MCF 10A (cell line): Measurements from ENCODE around the gene LETM1. TPM values are rescaled to one million over a fixed set of nuclear protein-coding genes. Genes with fewer than 3 reads are reported as not detected.

Source experiments
- BruUV-seq: library from RNA; stranded (reverse); fragments of 400-500 nt; replicated peaks from 2 replicates; lab custom pipeline; 2021; lab: Mats Ljungman, UMichigan
- CTCF ChIA-PET: fragments of 300-600 bp; sonication (Branson Sonifier 250); formaldehyde crosslinking; extraction: SDS; loops from one replicate; lab custom pipeline; 2021; ENCODE audit warnings: antibody characterized with exemption, inconsistent platforms; lab: Yijun Ruan, JAX
- POLR2A ChIA-PET: fragments of 300-600, 350-650 bp; sonication (Branson Sonifier 250); formaldehyde crosslinking; extraction: SDS; loops from one replicate; lab custom pipeline; 2020; ENCODE audit warnings: antibody characterized with exemption, inconsistent platforms; lab: Yijun Ruan, JAX
- DNase-seq: peaks from one replicate; pipeline ENCODE4 v3.0.0-alpha.2; 2018; ENCODE audit not compliant: unreplicated experiment
- H3K27ac Mint-ChIP-seq: one replicate; pipeline ENCODE4 v1.8.0; 2022; ENCODE audit warnings: mild to moderate bottlenecking, low read depth, mixed read lengths; ENCODE audit not compliant: unreplicated experiment
- H3K27me3 Mint-ChIP-seq: one replicate; pipeline ENCODE4 v1.8.0; 2022; ENCODE audit warnings: mixed read lengths; ENCODE audit not compliant: insufficient read depth, unreplicated experiment
- H3K36me3 Mint-ChIP-seq: one replicate; pipeline ENCODE4 v1.8.0; 2022; ENCODE audit warnings: mild to moderate bottlenecking, moderate library complexity, mixed read lengths; ENCODE audit not compliant: insufficient read depth, unreplicated experiment
- H3K4me1 Mint-ChIP-seq: one replicate; pipeline ENCODE4 v1.8.0; 2022; ENCODE audit warnings: mixed read lengths; ENCODE audit not compliant: insufficient read depth, unreplicated experiment
- H3K4me3 Mint-ChIP-seq: one replicate; pipeline ENCODE4 v1.8.0; 2022; ENCODE audit warnings: mild to moderate bottlenecking, moderate library complexity, mixed read lengths; ENCODE audit not compliant: unreplicated experiment
- H3K9me3 Mint-ChIP-seq: one replicate; pipeline ENCODE4 v1.8.0; 2022; ENCODE audit warnings: mixed read lengths; ENCODE audit not compliant: unreplicated experiment
- CTCF ChIP-seq: fragments of 200-600 bp; IDR thresholded peaks from one replicate; pipeline ENCODE4 v1.8.0; 2022; ENCODE audit warnings: antibody characterized with exemption, mild to moderate bottlenecking; ENCODE audit not compliant: unreplicated experiment
- intact Hi-C: fragments of 100-400 bp; cut with micrococcal nuclease; formaldehyde crosslinking; loops from 2 replicates; pipeline ENCODE4 v1.14.1; 2022
- total RNA-seq: library from RNA; stranded (reverse); gene quantifications from 2 replicates; pipeline ENCODE4 v1.2.3, GENCODE V29; 2022

LETM1 gene
- total RNA-seq, 1 experiment from 2014 or later = 85.0 TPM

- POLR2A ChIA-PET = interaction anchor here (0.7 to 1.9 kb wide), 6 partner anchors 32 to 457 kb away, joined by 3 to 5 read pairs (median 4); no protein-coding TSS in a partner anchor
- BruUV-seq = no TSS peak
- Mint-ChIP-seq H3K4me3 (no peak overlapping the region), H3K36me3 (peaks cover 28% of the 10 kb centered on the region), H3K4me1 (no peaks in the 10 kb centered on the region), H3K9me3 (no peaks in the 10 kb centered on the region), H3K27me3 (no peaks in the 10 kb centered on the region), H3K27ac (no peak overlapping the region)
- intact Hi-C loops = no loop called here
- TF ChIP-seq CTCF = no peak
- CTCF ChIA-PET = interaction anchor here (0.6 to 13.7 kb wide), 29 partner anchors 9 to 446 kb away, joined by 3 to 151 read pairs (median 4); no protein-coding TSS in a partner anchor
- DNase-seq = no peak
Observed at GRCh38 chr4:1808851-1809753, 46.9 kb downstream of the LETM1 start.

GRCh38 chr4:1808396-1808795 lies 47.6 kb downstream of the LETM1 start:
- TF ChIP-seq CTCF = no peak
- H3K9me3 Mint-ChIP-seq = no peaks in the 10 kb centered on the region
- no peaks in the 10 kb centered on the region for H3K4me1 Mint-ChIP-seq
- H3K27me3 Mint-ChIP-seq = no peaks in the 10 kb centered on the region
- POLR2A ChIA-PET = interaction anchor here (1.1 to 1.9 kb wide), 3 partner anchors 50 to 60 kb away, joined by 3 to 9 read pairs (median 5); no protein-coding TSS in a partner anchor
- no peak overlapping the region for H3K27ac Mint-ChIP-seq
- intact Hi-C loops = no loop called here
- no peak for DNase-seq
- peaks cover 21% of the 10 kb centered on the region for H3K36me3 Mint-ChIP-seq
- CTCF ChIA-PET = interaction anchor here (0.9 to 13.7 kb wide), 18 partner anchors 11 to 115 kb away, joined by 3 to 151 read pairs (median 3); no protein-coding TSS in a partner anchor
- H3K4me3 Mint-ChIP-seq = no peak overlapping the region
- BruUV-seq = no TSS peak

- CTCF ChIA-PET = interaction anchor here (0.5 to 13.7 kb wide), 6 partner anchors 11 to 86 kb away, joined by 3 to 151 read pairs (median 4); no protein-coding TSS in a partner anchor
- Mint-ChIP-seq H3K9me3 (no peaks in the 10 kb centered on the region), H3K27ac (no peak overlapping the region), H3K36me3 (peaks cover 12% of the 10 kb centered on the region), H3K27me3 (no peaks in the 10 kb centered on the region), H3K4me3 (no peak overlapping the region), H3K4me1 (no peaks in the 10 kb centered on the region)
- intact Hi-C loops = no loop called here
- DNase-seq = no peak
- TF ChIP-seq CTCF = no peak
- POLR2A ChIA-PET = interaction anchor here (1.4 kb wide), 1 partner anchor 55 kb away, joined by 9 read pairs; no protein-coding TSS in a partner anchor
- BruUV-seq = no TSS peak
Observed at GRCh38 chr4:1807332-1807777, 48.6 kb downstream of the LETM1 start.
